Endothelial cell of umbilical vein (primary cell): Measurements from ENCODE around the gene PPP4R4.

Experiments
- EZH2 ChIP-seq: IDR thresholded peaks from 2 replicates; pipeline ENCODE4 v1.6.1; 2012; ENCODE audit warnings: borderline replicate concordance, low read depth, mild to moderate bottlenecking, moderate library complexity, low read length, inconsistent platforms; ENCODE audit not compliant: severe bottlenecking
- FOS ChIP-seq: IDR thresholded peaks from 2 replicates; pipeline ENCODE4 v1.6.1; 2011; ENCODE audit warnings: mild to moderate bottlenecking, low read length, moderate library complexity, borderline replicate concordance; ENCODE audit not compliant: insufficient read depth
- JUN ChIP-seq: IDR thresholded peaks from 2 replicates; pipeline ENCODE4 v1.6.1; 2011; ENCODE audit warnings: borderline replicate concordance, low read depth; ENCODE audit not compliant: insufficient read length, insufficient read depth
- MYC ChIP-seq: IDR thresholded peaks from one replicate; pipeline ENCODE4 v1.6.1; 2011; ENCODE audit warnings: mild to moderate bottlenecking, low read depth, low read length
- POLR2A ChIP-seq: IDR thresholded peaks from 2 replicates; pipeline ENCODE4 v1.6.1; 2012; ENCODE audit warnings: low read depth, mild to moderate bottlenecking, control low read depth, low read length
- POLR2AphosphoS5 ChIP-seq: IDR thresholded peaks from 2 replicates; pipeline ENCODE4 v1.6.1; 2012; ENCODE audit warnings: low read depth, mild to moderate bottlenecking, control low read depth, low read length, moderate library complexity; ENCODE audit not compliant: insufficient read depth
- TF ChIP-seq, protein P1 (sequence below), 2 donors: IDR thresholded peaks; 1 replicate in 1 of 2; 2 replicates in 1 of 2; pipeline ENCODE4 v1.5.1; 2011; ENCODE audit warnings: low read length in 2 of 2, mild to moderate bottlenecking in 2 of 2, moderate library complexity in 2 of 2, control low read depth in 1 of 2, inconsistent platforms in 1 of 2, low read depth in 1 of 2; ENCODE audit not compliant: insufficient read depth in 1 of 2; ENCODE audit errors: extremely low read depth in 1 of 2
- TF ChIP-seq, protein P2 (sequence below): IDR thresholded peaks from 2 replicates; pipeline ENCODE4 v1.6.1; 2011; ENCODE audit not compliant: insufficient read depth, insufficient read length

DNA sequence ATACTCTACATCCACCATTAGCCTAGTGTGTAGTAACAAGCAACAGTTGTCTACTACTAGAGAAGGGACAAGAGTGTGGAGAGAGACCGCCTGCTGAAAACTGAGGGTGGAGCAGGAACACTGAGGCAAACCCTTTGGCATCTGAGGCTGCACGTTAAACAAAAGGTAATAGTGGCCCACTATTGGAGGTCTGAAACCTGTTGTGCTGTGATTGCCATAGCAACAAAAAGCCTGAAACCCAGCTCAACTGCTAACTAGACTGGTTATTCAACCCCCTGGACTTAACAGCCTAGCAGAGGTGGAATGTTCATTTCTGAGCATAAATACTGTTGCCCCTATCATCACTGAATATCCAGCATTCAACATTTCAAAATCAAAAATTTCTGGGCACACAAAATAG is 43.0 kb downstream of the PPP4R4 start:
- TF ChIP-seq, protein P1, sequence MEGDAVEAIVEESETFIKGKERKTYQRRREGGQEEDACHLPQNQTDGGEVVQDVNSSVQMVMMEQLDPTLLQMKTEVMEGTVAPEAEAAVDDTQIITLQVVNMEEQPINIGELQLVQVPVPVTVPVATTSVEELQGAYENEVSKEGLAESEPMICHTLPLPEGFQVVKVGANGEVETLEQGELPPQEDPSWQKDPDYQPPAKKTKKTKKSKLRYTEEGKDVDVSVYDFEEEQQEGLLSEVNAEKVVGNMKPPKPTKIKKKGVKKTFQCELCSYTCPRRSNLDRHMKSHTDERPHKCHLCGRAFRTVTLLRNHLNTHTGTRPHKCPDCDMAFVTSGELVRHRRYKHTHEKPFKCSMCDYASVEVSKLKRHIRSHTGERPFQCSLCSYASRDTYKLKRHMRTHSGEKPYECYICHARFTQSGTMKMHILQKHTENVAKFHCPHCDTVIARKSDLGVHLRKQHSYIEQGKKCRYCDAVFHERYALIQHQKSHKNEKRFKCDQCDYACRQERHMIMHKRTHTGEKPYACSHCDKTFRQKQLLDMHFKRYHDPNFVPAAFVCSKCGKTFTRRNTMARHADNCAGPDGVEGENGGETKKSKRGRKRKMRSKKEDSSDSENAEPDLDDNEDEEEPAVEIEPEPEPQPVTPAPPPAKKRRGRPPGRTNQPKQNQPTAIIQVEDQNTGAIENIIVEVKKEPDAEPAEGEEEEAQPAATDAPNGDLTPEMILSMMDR (IDR thresholded peaks at IDR 0.05; ENCODE audit: extremely low read depth in 1 of 2, insufficient read depth in 1 of 2, low read depth in 1 of 2, low read length in 2 of 2) = no peak
- TF ChIP-seq FOS (no peak), EZH2 (no peak), POLR2A (no peak), POLR2AphosphoS5 (no peak), MYC (no peak), JUN (no peak)
- TF ChIP-seq, protein P2, sequence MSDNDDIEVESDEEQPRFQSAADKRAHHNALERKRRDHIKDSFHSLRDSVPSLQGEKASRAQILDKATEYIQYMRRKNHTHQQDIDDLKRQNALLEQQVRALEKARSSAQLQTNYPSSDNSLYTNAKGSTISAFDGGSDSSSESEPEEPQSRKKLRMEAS = no peak
